SKM-1 treated with dmso at 0.1 percent for 144 hours (cell line): ENCODE results near the gene WDCP.
"Not testable (repeated sequence)": the region's sequence is repeated elsewhere in the genome, so short reads cannot be mapped to it uniquely, and the experiment has no call there.

Source experiments
- DNase-seq: peaks from one replicate; lab custom pipeline; 2025; ENCODE audit not compliant: unreplicated experiment; lab: John Stamatoyannopoulos, UW

The WDCP gene, protein sequence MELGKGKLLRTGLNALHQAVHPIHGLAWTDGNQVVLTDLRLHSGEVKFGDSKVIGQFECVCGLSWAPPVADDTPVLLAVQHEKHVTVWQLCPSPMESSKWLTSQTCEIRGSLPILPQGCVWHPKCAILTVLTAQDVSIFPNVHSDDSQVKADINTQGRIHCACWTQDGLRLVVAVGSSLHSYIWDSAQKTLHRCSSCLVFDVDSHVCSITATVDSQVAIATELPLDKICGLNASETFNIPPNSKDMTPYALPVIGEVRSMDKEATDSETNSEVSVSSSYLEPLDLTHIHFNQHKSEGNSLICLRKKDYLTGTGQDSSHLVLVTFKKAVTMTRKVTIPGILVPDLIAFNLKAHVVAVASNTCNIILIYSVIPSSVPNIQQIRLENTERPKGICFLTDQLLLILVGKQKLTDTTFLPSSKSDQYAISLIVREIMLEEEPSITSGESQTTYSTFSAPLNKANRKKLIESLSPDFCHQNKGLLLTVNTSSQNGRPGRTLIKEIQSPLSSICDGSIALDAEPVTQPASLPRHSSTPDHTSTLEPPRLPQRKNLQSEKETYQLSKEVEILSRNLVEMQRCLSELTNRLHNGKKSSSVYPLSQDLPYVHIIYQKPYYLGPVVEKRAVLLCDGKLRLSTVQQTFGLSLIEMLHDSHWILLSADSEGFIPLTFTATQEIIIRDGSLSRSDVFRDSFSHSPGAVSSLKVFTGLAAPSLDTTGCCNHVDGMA

DNA sequence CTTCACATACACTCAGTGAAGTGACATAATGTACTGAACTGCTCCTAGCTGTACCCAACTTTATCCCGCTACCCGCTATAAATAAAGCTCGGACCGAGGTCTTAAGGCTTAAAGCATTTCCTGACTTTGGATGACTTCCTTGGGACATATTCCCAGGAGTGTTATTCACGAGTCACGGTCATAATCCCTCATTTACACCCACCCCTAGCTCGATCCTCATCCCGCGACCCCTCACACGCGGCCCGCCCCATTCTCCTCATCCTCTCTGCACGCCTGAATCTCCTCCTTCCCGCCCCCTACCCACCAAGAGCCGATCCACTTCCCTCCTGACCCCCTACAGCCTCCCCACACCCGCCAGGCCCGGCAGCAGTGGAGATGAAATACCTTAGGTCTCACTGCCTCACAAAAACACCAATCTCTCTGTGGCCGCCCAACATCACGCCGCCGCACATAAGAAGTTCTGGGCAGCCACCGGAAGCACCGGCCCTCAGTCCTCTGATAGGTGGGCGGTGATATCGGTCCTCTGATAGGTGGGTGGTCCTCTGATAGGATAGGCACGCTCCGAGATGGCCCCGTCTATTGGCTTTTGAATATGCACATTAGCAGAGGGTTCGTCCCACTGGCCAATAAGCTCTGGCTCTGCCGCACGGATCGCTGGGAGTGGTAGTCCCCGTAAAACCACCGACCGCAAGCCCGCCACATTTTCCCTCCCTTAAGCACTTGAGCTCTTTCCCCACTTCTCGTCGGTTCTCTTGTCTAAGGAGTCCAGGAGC, at the start of gene WDCP:
WDCP (minus strand) TSS at position 462 of the 773 bp plus-strand sequence. CDS start 7,897 bp downstream, outside the sequence.
- DNase-seq = peak; percentile 99

DNA sequence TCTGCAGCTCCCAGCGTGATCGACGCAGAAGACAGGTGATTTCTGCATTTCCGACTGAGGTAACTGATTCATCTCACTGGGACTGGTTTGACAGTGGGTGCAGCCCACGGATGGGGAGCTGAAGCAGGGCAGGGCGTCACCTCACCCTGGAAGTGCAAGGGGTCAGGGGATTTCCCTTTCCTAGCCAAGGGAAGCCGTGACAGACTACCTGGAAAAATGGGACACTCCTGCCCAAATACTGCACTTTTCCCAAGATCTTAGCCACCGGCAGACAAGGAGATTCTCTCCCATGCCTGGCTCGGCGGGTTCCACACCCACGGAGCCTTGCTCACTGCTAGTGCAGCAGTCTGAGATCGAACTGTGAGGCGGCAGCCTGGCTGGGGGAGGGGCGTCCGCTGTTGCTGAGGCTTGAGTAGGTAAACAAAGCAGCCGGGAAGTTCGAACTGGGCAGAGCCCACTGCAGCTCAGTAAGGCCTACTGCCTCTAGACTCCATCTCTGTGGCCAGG, 48.0 kb upstream of the WDCP start:
- not testable (repeated sequence) for DNase-seq

DNA sequence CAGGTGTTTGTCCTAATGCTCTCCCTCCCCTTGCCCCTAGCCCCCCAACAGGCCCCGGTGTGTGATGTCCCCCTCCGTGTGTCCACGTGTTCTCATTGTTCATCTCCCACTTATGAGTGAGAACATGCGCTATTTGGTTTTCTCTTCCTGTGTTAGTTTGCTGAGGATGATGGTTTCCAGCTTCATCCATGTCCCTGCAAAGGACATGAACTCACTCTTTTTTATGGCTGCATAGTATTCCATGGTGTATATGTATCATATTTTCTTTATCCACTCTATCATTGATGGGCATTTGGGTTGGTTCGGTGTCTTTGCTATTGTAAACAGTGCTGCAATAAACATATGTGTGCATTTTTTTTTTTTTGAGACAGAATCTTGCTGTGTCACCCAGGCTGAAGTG, 46.1 kb upstream of the WDCP start:
- not testable (repeated sequence) for DNase-seq

DNA sequence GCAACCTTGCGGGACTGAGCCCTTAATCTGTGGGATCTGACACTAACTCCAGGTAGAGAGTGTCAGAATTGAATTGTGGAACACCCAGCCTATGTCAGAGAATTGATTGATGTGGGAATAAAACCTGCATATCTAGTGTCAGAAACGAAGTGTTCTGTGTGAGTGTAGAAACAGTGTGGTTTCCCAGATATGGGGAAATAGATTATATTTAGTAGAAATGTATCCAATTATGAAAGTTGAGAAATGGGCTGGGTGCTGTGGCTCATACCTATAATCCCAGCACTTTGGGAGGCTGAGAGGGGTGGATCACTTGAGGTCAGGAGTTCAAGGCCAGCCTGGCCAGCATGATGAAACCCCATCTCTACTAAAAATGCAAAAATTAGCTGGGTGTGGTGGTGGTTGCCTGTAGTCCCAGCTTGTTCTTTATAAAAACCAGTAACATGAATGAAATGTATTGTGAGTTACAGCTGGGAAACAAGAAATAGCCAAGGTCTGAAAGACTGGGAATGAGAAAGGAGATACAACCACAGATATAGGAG, 41.7 kb upstream of the WDCP start:
- DNase-seq = peak; percentile 15

DNA sequence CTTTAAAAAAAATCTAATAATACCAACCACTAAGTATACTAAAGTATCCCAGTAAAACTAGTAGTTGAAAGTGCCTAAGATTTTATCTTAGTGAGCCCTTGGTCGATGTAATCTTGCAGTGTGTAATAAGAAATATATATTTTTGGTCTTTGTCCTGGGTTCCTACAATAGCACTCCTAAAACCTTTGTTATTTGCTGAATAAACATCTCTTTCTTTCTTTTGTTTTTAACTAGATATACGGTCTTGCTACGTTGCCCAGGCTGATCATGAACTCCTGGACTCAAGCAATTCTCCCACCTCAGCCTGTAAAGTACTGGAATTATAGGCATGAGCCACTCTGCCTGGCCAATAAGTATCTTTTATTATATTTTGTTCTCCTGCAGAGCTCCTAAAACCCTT, 39.8 kb upstream of the WDCP start:
- no peak for DNase-seq

DNA sequence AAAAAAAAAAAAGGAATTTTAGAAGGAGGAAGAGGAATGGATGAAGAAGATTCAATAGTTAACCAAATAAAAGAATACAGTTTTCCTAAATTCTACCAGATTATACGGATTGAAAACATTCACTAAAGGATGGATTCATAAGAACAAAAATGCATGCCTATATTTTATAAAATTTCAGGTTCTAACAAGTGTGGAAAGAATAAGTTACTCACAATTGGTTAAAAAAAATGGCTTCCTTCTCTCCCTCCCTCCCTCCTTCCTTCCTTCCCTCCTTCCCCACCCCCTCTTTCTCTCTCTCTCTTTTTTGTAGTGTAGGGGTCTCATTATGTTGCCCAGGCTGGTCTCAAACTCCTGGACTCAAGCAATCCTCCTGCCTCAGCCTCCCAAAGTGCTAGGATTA, 39.0 kb upstream of the WDCP start:
- no peak for DNase-seq

DNA sequence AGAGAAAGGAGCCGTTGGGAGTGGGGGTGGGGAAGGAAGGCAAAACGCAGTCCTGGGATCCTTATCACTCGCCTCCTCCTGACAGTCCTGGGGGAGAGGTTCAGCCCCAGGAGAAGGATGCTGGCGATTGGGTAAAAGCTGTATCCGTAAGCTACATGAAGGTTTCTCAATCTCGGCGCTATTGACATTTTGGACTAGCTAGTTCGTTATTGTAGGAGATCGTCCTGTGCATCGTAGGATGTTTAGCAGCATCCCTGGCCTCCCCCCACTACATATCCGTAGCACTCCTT, 38.0 kb upstream of the WDCP start:
- no peak for DNase-seq

DNA sequence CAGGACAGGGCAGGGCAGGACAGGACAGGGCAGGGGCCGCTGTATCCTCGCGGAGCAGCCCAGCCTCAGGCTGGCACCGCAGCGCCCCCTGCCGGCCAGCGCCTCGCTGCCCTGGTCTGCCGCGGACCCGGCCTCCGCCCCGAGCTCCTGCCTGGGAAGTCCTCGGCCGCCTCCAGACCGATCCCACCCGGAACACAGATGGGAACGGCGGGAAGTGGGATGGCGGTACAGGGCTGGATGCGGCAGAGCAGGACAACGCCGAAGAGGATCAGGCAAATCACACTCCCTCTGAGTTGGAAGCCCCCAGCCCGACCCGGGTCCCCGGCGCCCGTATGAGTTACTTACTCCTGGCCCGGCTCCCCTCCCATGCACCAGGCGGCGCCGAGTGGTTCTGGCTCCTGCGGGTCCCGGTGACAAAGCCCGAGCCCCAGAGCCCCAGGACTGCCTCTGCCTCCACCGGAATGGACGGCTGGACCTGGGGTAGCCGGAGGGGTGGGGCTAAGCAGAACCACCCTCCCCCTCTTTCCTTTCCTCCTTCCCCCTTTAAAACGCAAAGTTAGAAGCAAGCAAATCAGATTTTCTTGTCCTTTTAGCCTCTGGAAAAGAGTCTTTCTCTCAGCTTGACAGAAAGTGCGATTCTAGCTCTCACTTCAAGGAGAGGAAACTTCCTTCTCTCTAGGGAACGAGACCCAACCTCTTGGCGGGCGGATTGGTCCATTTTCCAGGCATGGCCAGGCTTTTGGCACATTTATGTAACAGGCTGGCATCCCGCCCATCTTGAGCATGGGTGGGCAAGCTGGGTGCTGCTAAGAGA, 37.4 kb upstream of the WDCP start, which contains the start of gene TP53I3:
TP53I3 (minus strand) TSS at position 449 of the 814 bp plus-strand sequence. CDS start 508 bp downstream, outside the sequence.
- DNase-seq = peak; percentile 69

DNA sequence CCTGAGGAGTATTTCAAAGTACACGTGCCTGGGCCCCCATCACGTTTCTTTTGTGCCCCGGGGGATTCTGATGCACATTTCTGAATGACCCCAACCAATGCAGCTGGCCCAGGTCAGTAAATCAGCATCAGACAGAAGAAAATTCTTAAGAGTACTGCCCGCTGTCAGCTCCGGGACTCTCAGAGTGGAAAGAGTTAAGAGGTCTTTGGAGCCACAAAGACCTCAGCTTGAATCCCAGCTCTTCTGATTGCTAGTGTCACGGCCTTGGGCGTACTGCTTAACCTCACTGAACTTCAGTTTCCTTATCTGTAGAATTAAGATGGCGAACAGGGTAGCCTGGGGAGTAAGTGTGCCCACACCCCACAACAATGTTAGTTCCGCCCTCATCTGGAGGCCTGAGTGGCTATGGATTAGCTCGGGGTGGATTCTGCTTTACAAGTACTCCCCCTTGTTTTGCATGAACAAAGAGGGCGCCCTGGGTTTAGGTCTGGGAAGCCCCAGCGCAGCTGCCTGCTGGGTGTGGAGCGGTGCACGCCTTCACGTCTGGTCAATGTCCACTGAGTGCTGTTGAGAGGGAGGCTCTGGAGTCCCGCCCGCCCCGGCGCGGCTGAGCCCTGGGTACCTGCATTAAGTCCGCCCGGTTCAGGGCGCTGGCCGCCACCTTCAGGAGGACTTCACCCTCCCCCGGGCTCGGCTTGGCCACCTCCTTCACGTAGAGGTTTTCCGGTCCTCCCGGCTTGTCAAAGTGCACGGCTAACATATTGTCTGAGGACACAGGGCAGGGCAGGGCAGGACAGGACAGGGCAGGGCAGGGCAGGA, 36.6 kb upstream of the WDCP start:
- peak; percentile 57 for DNase-seq

DNA sequence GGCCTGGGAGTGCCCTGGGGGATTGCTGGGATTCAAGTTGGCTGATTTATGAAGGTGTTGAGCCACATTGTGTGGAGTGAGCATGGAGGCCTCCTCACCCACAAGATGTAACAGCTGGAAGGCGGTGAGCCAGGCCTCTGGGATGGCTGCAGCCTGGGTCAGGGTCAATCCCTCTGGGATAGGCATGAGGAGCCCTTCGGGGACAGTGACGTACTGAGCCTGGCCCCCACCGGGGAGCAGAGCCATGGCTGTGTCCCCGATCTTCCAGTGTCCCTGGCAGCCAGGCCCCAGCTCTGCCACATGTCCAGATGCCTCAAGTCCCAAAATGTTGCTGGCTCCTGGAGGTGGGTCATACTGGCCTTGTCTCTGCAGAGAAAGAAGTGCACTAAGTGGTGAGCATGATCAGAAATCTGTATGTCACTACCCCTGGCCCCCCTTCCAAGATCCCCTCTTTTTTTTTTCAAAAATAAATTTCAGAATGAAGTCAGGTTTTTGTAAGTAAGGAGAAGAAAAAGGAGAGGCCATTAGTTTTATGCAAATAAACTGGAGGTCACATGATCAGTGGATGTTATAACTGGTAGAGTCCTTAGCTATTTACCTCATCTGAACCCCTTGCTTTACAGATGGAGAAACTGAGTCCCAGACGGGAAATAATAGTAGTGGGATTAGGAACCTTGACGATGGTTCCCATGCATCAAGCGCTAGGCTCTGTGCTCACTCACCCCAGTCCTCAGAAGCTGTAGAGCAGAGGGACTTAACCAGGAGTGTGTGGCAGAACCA, 35.8 kb upstream of the WDCP start:
- no peak for DNase-seq

DNA sequence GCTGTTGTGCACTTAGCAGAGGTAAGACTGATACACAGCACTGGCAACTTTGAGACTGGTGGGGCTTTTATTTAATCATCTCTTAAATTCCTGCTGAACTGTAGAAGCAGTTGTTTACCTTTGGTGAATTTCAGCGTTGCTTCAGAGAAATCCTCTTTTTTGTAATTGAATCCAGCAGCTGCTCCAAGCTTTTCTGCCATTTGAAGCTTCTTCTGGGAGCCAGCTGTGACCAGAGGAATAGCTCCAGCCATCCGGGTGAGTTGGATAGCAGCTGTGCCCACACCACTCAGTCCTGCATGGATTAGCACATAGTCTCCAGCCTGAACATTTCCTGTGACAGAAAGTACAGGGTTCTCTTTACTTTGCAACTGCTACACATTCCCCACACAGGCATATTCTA, 33.5 kb upstream of the WDCP start:
- DNase-seq = no peak

DNA sequence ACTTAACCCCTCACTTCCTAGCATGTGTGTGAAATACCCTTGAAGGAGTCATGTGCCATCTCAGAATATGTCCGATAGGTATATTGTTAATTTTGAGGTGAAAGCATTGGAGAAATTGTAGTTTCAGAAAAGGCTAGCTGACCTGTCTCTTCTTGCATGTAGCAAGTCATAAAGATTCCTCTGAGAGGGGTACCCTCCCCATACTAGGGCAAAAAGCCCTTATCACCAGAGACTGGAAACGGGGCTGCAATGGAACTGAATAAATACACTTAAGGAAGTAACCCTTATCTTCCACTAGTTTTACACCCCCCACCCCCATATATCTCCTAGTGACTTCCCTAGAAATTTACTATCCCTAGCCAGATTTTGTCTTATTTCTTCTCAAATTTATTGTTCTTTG, 30.7 kb upstream of the WDCP start:
- no peak for DNase-seq

DNA sequence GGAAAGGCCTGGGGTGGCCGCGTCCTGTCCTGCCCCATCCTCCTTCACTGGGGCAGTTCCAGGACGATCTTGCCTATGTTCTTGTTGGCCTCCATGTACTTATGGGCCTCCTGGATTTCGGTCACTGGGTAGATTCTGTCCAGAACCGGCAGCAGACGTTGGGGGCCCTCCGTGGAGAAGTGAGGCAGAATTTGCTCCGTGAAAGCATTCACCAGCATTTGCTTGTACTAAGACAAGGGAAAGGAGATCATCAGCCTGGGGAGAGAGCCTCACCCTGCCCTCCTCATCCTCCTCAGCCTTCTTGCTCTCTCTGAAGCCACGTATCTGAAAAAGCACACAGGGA, 30.3 kb upstream of the WDCP start:
- no peak for DNase-seq

DNA sequence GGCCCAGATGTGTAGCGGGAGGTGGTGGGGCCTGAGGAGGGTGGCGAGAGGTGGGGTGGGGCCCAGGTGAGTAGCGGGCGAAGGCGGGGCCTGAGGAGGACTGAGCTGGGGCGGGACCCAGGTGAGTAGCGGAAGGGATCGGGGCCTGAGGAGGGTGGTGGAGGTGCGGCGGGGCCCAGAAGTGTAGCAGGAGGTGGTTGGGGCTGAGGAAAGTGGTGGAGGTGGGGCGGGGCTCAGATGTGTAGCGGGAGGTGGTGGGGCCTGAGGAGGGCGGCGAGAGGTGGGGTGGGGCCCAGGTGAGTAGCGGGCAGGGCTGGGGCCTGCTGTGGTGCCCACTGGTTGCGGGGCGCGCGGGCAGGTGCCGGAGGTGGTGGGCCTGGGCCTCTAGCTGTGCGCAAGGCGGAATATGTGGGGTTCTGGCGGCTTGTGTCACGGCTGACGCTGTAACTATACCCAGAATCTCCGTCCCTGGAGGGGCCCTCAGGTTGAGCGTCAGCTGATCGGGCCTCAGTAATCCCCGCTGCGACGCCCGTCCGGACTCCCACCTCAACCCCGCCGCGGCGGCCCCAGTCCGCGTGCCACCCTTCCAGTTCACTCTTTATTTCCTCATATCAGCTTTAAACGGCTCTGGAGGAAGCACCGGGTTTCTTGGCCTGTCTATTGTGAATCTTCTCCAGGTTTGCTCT, 29.8 kb upstream of the WDCP start:
- DNase-seq = peak; percentile 63

DNA sequence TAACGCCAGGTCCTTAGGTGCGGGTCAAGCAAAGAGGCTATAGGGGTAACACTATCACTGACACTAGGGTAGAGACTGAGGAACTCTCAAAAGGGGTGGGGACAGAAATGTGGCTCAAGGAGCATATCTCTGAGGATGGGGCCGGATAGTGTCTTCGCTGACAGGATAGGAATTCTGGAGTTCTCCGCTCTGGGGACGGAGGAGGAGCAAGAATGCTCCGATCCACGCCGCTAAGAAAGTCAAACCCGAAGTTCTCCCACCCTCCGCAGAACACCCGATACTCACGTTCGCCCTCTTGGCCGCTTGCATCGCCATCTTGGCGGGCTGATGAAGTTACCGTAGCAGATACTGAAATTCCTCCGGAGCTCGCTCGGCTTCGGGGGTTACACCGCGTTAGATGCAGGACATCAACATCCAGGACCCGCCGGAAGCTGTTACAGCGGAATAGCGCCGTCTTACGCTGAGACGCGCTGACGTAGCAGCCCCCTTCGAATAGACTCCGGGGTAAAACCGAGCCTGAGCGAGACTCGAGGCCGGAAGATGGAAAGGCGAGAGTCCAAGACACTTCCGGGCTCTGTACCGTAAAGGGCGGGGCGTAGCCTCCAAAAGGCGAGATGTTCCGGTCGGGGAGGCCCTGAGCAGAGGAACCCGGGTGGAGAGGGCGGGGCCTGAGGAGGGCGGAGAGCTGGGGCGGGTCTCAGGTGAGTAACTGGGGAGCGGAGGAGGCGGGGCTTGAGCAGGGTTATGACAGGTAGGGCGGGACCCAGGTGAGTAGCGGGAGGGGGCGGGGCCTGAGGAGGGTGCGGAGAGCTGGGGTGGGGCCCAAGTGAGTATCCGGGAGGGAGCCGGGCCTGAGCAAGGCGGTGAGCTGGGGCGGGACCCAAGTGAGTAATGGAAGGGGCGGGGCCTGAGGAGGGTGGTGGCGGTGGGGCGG, 29.0 kb upstream of the WDCP start, which contains the start of gene SF3B6:
SF3B6 (minus strand) TSS at position 412 of the 934 bp plus-strand sequence; CDS start at position 315, 97 bp downstream.
- peak; percentile 98 for DNase-seq

DNA sequence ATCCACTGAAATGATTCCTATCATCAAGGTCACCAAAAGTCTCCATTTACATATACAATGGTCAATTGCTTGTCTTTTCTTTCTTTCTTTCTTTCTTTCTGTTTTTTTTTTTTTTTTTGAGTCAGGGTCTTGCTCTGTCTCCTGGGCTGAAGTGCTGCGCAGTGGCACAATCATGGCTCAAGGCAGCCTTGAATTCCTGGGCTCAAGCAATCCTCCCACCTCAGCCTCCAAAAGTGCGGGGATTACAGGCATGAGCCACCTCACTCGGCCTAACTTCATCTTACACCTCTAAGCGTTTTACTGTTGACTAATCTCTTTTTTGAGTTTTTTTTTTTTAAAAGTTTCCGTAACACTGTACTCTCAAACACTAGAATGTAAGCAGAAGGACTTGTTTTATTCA, 28.1 kb upstream of the WDCP start:
- DNase-seq = no peak

DNA sequence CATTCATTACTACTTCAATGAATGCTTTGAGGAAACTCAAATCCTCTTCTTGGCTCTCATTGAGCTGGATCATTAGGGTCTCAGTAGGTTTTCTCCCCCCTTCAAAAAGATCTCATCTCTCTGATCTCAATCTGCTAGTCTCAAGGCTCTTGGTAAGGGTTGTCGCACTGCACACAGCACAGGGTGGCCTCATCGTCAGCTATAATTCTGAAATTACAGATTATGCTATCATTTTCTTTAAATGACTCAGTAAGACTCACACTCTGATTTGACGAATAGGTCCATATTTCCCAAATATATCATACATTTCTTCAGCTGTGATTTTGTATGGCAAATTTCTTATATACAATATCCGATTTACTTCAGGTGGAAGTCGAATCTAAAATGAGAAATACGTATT, 26.6 kb upstream of the WDCP start:
- DNase-seq = no peak
